ENCODE results near the gene HCLS1. TPM values are rescaled to one million over a fixed set of nuclear protein-coding genes. Genes with fewer than 3 reads are reported as not detected.

HCLS1 gene
- total RNA-seq, 2 experiments from 2014 or later, result 124 to 235 TPM

GRCh38 chr3:121665488-121665887, 4.8 kb upstream of the HCLS1 start:
- H3K9me2 ChIP-seq (ENCODE audit: insufficient read depth, low read length), result no peaks in the 10 kb centered on the region
- H4K20me1 ChIP-seq (ENCODE audit: insufficient read depth, low read length), result no peaks in the 10 kb centered on the region
- no peaks in the 10 kb centered on the region for H3K79me2 ChIP-seq (ENCODE audit: insufficient read depth, low read depth, low read length)
- no peak overlapping the region for H2AFZ ChIP-seq (ENCODE audit: low read length)
- H3K4me1 ChIP-seq (ENCODE audit: insufficient read depth, low read length, poor library complexity, severe bottlenecking), result peaks cover 10% of the 10 kb centered on the region
- no peak overlapping the region for H3K27ac ChIP-seq (ENCODE audit: low read depth, low read length, poor library complexity, severe bottlenecking)
- H3K4me3 ChIP-seq (ENCODE audit: low read depth, low read length, poor library complexity, severe bottlenecking), result no peak overlapping the region
- ChIA-PET POLR2A (interaction anchor here (0.6 to 0.7 kb wide), 2 partner anchors 12 to 62 kb away, joined by 3 to 4 read pairs; no protein-coding TSS in a partner anchor), CTCF (ENCODE audit: unreplicated experiment) (no interaction called here)
- TF ChIP-seq, protein P1, sequence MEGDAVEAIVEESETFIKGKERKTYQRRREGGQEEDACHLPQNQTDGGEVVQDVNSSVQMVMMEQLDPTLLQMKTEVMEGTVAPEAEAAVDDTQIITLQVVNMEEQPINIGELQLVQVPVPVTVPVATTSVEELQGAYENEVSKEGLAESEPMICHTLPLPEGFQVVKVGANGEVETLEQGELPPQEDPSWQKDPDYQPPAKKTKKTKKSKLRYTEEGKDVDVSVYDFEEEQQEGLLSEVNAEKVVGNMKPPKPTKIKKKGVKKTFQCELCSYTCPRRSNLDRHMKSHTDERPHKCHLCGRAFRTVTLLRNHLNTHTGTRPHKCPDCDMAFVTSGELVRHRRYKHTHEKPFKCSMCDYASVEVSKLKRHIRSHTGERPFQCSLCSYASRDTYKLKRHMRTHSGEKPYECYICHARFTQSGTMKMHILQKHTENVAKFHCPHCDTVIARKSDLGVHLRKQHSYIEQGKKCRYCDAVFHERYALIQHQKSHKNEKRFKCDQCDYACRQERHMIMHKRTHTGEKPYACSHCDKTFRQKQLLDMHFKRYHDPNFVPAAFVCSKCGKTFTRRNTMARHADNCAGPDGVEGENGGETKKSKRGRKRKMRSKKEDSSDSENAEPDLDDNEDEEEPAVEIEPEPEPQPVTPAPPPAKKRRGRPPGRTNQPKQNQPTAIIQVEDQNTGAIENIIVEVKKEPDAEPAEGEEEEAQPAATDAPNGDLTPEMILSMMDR (conservative IDR thresholded peaks at IDR 0.05; ENCODE audit: low read length), result no peak
- no peak for TF ChIP-seq EZH2phosphoT487 (IDR thresholded peaks at IDR 0.05; ENCODE audit: borderline replicate concordance, low read depth, low read length)
- peaks cover 39% of the 10 kb centered on the region for H3K36me3 ChIP-seq (ENCODE audit: insufficient read depth, low read length)
- BruUV-seq (replicated peaks), result no TSS peak
- H3K9me3 ChIP-seq (ENCODE audit: low read length), result no peaks in the 10 kb centered on the region
- DNase-seq (ENCODE audit: low spot score), result no peak
- intact Hi-C loops (cut with micrococcal nuclease; ENCODE audit: unreplicated experiment), result no loop called here
- H3K4me2 ChIP-seq (ENCODE audit: low read length), result no peak overlapping the region

- BruUV-seq (replicated peaks), result no TSS peak
- H3K9me2 ChIP-seq (ENCODE audit: insufficient read depth, low read length), result no peaks in the 10 kb centered on the region
- no peak overlapping the region for H2AFZ ChIP-seq (ENCODE audit: low read length)
- H3K36me3 ChIP-seq (ENCODE audit: insufficient read depth, low read length), result peaks cover 43% of the 10 kb centered on the region
- intact Hi-C loops (cut with micrococcal nuclease; ENCODE audit: unreplicated experiment), result loop anchor here (5.0 kb wide), 2 partner anchors 174 to 189 kb away; partner anchors contain the start of genes EAF2 and IQCB1
- H4K20me1 ChIP-seq (ENCODE audit: insufficient read depth, low read length), result no peaks in the 10 kb centered on the region
- no peak overlapping the region for H3K4me3 ChIP-seq (ENCODE audit: low read depth, low read length, poor library complexity, severe bottlenecking)
- H3K4me2 ChIP-seq (ENCODE audit: low read length), result no peak overlapping the region
- no peak overlapping the region for H3K27ac ChIP-seq (ENCODE audit: low read depth, low read length, poor library complexity, severe bottlenecking)
- TF ChIP-seq EZH2phosphoT487 (IDR thresholded peaks at IDR 0.05; ENCODE audit: borderline replicate concordance, low read depth, low read length), result no peak
- TF ChIP-seq, protein P1 (conservative IDR thresholded peaks at IDR 0.05; ENCODE audit: low read length), result no peak
- no peak for DNase-seq (ENCODE audit: low spot score)
- ChIA-PET CTCF (ENCODE audit: unreplicated experiment) (no interaction called here), POLR2A (interaction anchor here (1.4 kb wide), 1 partner anchor 8 kb away, joined by 6 read pairs; no protein-coding TSS in a partner anchor)
- H3K9me3 ChIP-seq (ENCODE audit: low read length), result no peaks in the 10 kb centered on the region
- peaks cover 21% of the 10 kb centered on the region for H3K79me2 ChIP-seq (ENCODE audit: insufficient read depth, low read depth, low read length)
- peaks cover 27% of the 10 kb centered on the region for H3K4me1 ChIP-seq (ENCODE audit: insufficient read depth, low read length, poor library complexity, severe bottlenecking)
Measured at GRCh38 chr3:121663171-121663847, 2.6 kb upstream of the HCLS1 start.

- no peaks in the 10 kb centered on the region for H3K9me2 ChIP-seq (ENCODE audit: insufficient read depth, low read length)
- no peak overlapping the region for H3K4me2 ChIP-seq (ENCODE audit: low read length)
- H3K27ac ChIP-seq (ENCODE audit: low read depth, low read length, poor library complexity, severe bottlenecking), result no peak overlapping the region
- H3K9me3 ChIP-seq (ENCODE audit: low read length), result no peaks in the 10 kb centered on the region
- H3K4me1 ChIP-seq (ENCODE audit: insufficient read depth, low read length, poor library complexity, severe bottlenecking), result peaks cover 28% of the 10 kb centered on the region
- ChIA-PET CTCF (ENCODE audit: unreplicated experiment) (no interaction called here), POLR2A (interaction anchor here (0.6 to 1.4 kb wide), 4 partner anchors 9 to 99 kb away, joined by 3 to 6 read pairs (median 5); no protein-coding TSS in a partner anchor)
- no peak overlapping the region for H3K4me3 ChIP-seq (ENCODE audit: low read depth, low read length, poor library complexity, severe bottlenecking)
- peaks cover 44% of the 10 kb centered on the region for H3K36me3 ChIP-seq (ENCODE audit: insufficient read depth, low read length)
- peaks cover 26% of the 10 kb centered on the region for H3K79me2 ChIP-seq (ENCODE audit: insufficient read depth, low read depth, low read length)
- BruUV-seq (replicated peaks), result no TSS peak
- no peak for TF ChIP-seq EZH2phosphoT487 (IDR thresholded peaks at IDR 0.05; ENCODE audit: borderline replicate concordance, low read depth, low read length)
- TF ChIP-seq, protein P1 (conservative IDR thresholded peaks at IDR 0.05; ENCODE audit: low read length), result no peak
- no peak for DNase-seq (ENCODE audit: low spot score)
- H4K20me1 ChIP-seq (ENCODE audit: insufficient read depth, low read length), result no peaks in the 10 kb centered on the region
- H2AFZ ChIP-seq (ENCODE audit: low read length), result no peak overlapping the region
- intact Hi-C loops (cut with micrococcal nuclease; ENCODE audit: unreplicated experiment), result loop anchor here (5.0 kb wide), 2 partner anchors 175 to 190 kb away; partner anchors contain the start of genes EAF2 and IQCB1
Measured at GRCh38 chr3:121662742-121663141, 2.0 kb upstream of the HCLS1 start.
